ENCODE results near the gene CPA3.

GRCh38 chr3:148911173-148911572 is 46.1 kb downstream of the CPA3 start:
- TF ChIP-seq HCFC1 (IDR thresholded peaks at IDR 0.05; ENCODE audit: low read length) (no peak), ZBTB11 (CRISPR knock-in tag; IDR thresholded peaks at IDR 0.05) (no peak), FOXM1 (IDR thresholded peaks at IDR 0.05; ENCODE audit: low read depth, low read length) (no peak), MXI1 (IDR thresholded peaks at IDR 0.05; ENCODE audit: low read depth, low read length) (no peak), SKIL (IDR thresholded peaks at IDR 0.05; ENCODE audit: low read depth, poor library complexity, severe bottlenecking) (no peak), CTCF (IDR thresholded peaks at IDR 0.05 in 2 of 3, conservative IDR thresholded peaks at IDR 0.05 in 1 of 3; ENCODE audit: control insufficient read depth in 2 of 3, extremely low read depth in 1 of 3, insufficient read depth in 1 of 3, low read depth in 3 of 3, low read length in 3 of 3) (no peak), HDGF (IDR thresholded peaks at IDR 0.05) (no peak), EP300 (IDR thresholded peaks at IDR 0.05; ENCODE audit: borderline replicate concordance in 1 of 2, control insufficient read depth in 1 of 2, low read depth in 2 of 2, low read length in 2 of 2) (no peak), ZNF24 (IDR thresholded peaks at IDR 0.05) (no peak), CHD2 (IDR thresholded peaks at IDR 0.05; ENCODE audit: borderline replicate concordance, low read depth, low read length) (no peak), ZNF384 (IDR thresholded peaks at IDR 0.05; ENCODE audit: borderline replicate concordance, low read depth, low read length) (no peak), POLR2AphosphoS5 (IDR thresholded peaks at IDR 0.05; ENCODE audit: low read length) (no peak)
- TF ChIP-seq, protein P1, sequence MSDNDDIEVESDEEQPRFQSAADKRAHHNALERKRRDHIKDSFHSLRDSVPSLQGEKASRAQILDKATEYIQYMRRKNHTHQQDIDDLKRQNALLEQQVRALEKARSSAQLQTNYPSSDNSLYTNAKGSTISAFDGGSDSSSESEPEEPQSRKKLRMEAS (IDR thresholded peaks at IDR 0.05; ENCODE audit: low read depth, low read length): no peak
